Natural killer cell (primary cell): Measurements from ENCODE around the gene FZD8. TPM values are rescaled to one million over a fixed set of nuclear protein-coding genes. Genes with fewer than 3 reads are reported as not detected.
A peak's percentile ranks its signal among the peaks of the same experiment; 100 is the strongest.

ENCODE experiments used
- ATAC-seq, 3 donors: fragments of 150-1000 bp in 2 of 3; fragments of 200-7000 bp in 1 of 3; cut with Tn5 transposase; 1 replicate in 1 of 3; 2 replicates in 2 of 3; pipeline ENCODE4 v1.10.0; 2021; ENCODE audit warnings: mild to moderate bottlenecking in 2 of 3, moderate library complexity in 2 of 3
- DNase-seq, 2 donors: peaks; one replicate each; pipeline versions ENCODE4 v3.0.0 to v3.0.0-alpha.2; 2013 to 2021; ENCODE audit warnings: mixed read lengths in 1 of 2
- H3K27ac ChIP-seq: one replicate; pipeline ENCODE4 v1.5.1; 2013; ENCODE audit warnings: mild to moderate bottlenecking, low read length
- H3K27me3 ChIP-seq: one replicate; pipeline ENCODE4 v1.6.1; 2013; ENCODE audit warnings: low read length; ENCODE audit not compliant: control insufficient read depth, insufficient read depth
- H3K36me3 ChIP-seq: one replicate; pipeline ENCODE4 v1.6.1; 2013; ENCODE audit warnings: low read length; ENCODE audit not compliant: control insufficient read depth, insufficient read depth
- H3K4me1 ChIP-seq: one replicate; pipeline ENCODE4 v1.6.1; 2013; ENCODE audit warnings: low read length; ENCODE audit not compliant: control insufficient read depth, insufficient read depth
- H3K4me3 ChIP-seq: one replicate; pipeline ENCODE4 v1.5.1; 2013; ENCODE audit warnings: low read length
- H3K9me3 ChIP-seq: one replicate; pipeline ENCODE4 v1.6.1; 2013; ENCODE audit warnings: low read length; ENCODE audit not compliant: control insufficient read depth, insufficient read depth
- H3K27ac Mint-ChIP-seq, 2 donors: one replicate each; pipeline ENCODE4 v1.8.0; 2022; ENCODE audit warnings: mild to moderate bottlenecking in 2 of 2, mixed read lengths in 2 of 2, moderate library complexity in 1 of 2
- H3K27me3 Mint-ChIP-seq, 2 donors: one replicate each; pipeline ENCODE4 v1.8.0; 2022; ENCODE audit warnings: low read depth in 2 of 2, mixed read lengths in 2 of 2
- H3K36me3 Mint-ChIP-seq: one replicate; pipeline ENCODE4 v1.8.0; 2022; ENCODE audit warnings: mixed read lengths
- H3K4me1 Mint-ChIP-seq, 2 donors: one replicate each; pipeline ENCODE4 v1.8.0; 2022; ENCODE audit warnings: mixed read lengths in 2 of 2
- H3K4me3 Mint-ChIP-seq: one replicate; pipeline ENCODE4 v1.8.0; 2022; ENCODE audit warnings: mild to moderate bottlenecking, moderate library complexity, mixed read lengths
- H3K9me3 Mint-ChIP-seq, 2 donors: one replicate each; pipeline ENCODE4 v1.8.0; 2022; ENCODE audit warnings: mixed read lengths in 2 of 2
- CTCF ChIP-seq: fragments of 200-600 bp; IDR thresholded peaks from one replicate; pipeline ENCODE4 v1.8.0; 2022; ENCODE audit warnings: antibody characterized with exemption
- WGBS: methylation state at CpG from one replicate; pipeline ENCODE4 v1.1.7; 2013; ENCODE audit warnings: missing lambda C conversion rate; ENCODE audit not compliant: insufficient coverage; 5-methylcytosine and 5-hydroxymethylcytosine counted together
- intact Hi-C: fragments of 100-400 bp; cut with micrococcal nuclease; formaldehyde crosslinking; loops from one replicate; pipeline ENCODE4 v1.14.2; 2022
- total RNA-seq, 4 donors: library from RNA; stranded (reverse); fragments of 120-200 nt in 1 of 4; gene quantifications; one replicate each; pipeline versions ENCODE4 v1.2.3 to v1.2.4, GENCODE V29; 2013 to 2022

The FZD8 gene
- total RNA-seq, 3 donors from 2014 or later (not counting 1 experiment from before 2014, with no cell fraction given): 0.85 to 1.4 (median 1.4) TPM

GRCh38 chr10:35638101-35638500, 4.0 kb downstream of the FZD8 start:
- ATAC-seq (no peak), DNase-seq (no peak)
- H3K9me3 Mint-ChIP-seq: no peaks in the 10 kb centered on the region
- Histone ChIP-seq H3K27me3 (peaks cover 20% of the 10 kb centered on the region), H3K4me1 (peaks cover 26% of the 10 kb centered on the region), H3K27ac (no peak overlapping the region), H3K4me3 (no peak overlapping the region), H3K36me3 (no peaks in the 10 kb centered on the region), H3K9me3 (no peaks in the 10 kb centered on the region)
- H3K36me3 Mint-ChIP-seq: no peaks in the 10 kb centered on the region
- no peak overlapping the region for H3K27ac Mint-ChIP-seq
- no peak overlapping the region for H3K4me3 Mint-ChIP-seq
- no peak for TF ChIP-seq CTCF
- intact Hi-C loops: loop anchor here (5.0 kb wide), 1 partner anchor 1089 kb away; no protein-coding TSS in a partner anchor
- H3K4me1 Mint-ChIP-seq: peaks cover 14 to 27% of the 10 kb centered on the region in 2 donors
- H3K27me3 Mint-ChIP-seq: peaks cover 35 to 37% of the 10 kb centered on the region in 2 donors
- 84% methylated on average over 4 of the region's 4 CpGs for WGBS

GRCh38 chr10:35637462-35637861, 4.6 kb downstream of the FZD8 start:
- Mint-ChIP-seq H3K4me3 (peak overlapping the region; percentile 28), H3K4me1 (peaks cover 14 to 20% of the 10 kb centered on the region in 2 donors), H3K27ac (no peak overlapping the region), H3K9me3 (no peaks in the 10 kb centered on the region), H3K27me3 (peaks cover 40 to 41% of the 10 kb centered on the region in 2 donors), H3K36me3 (no peaks in the 10 kb centered on the region)
- H3K4me3 ChIP-seq: no peak overlapping the region
- H3K27ac ChIP-seq: no peak overlapping the region
- no peaks in the 10 kb centered on the region for H3K9me3 ChIP-seq
- ATAC-seq (no peak), DNase-seq (no peak)
- no peak for TF ChIP-seq CTCF
- 38% methylated on average over 7 of the region's 8 CpGs for WGBS
- H3K27me3 ChIP-seq: peaks cover 20% of the 10 kb centered on the region
- H3K4me1 ChIP-seq: peaks cover 19% of the 10 kb centered on the region
- H3K36me3 ChIP-seq: no peaks in the 10 kb centered on the region
- intact Hi-C loops: loop anchor here (5.0 kb wide), 1 partner anchor 1090 kb away; no protein-coding TSS in a partner anchor

GRCh38 chr10:35636956-35637355, 5.1 kb downstream of the FZD8 start:
- peaks cover 40 to 41% of the 10 kb centered on the region in 2 donors for H3K27me3 Mint-ChIP-seq
- no peak for DNase-seq
- peaks cover 17% of the 10 kb centered on the region for H3K4me1 ChIP-seq
- H3K27me3 ChIP-seq: peaks cover 20% of the 10 kb centered on the region
- no peaks in the 10 kb centered on the region for H3K36me3 Mint-ChIP-seq
- H3K27ac ChIP-seq: no peak overlapping the region
- ATAC-seq: no peak
- H3K4me3 ChIP-seq: no peak overlapping the region
- no peaks in the 10 kb centered on the region for H3K9me3 ChIP-seq
- no peaks in the 10 kb centered on the region for H3K36me3 ChIP-seq
- no peaks in the 10 kb centered on the region for H3K9me3 Mint-ChIP-seq
- 5% methylated on average over 4 of the region's 7 CpGs for WGBS
- no peak for TF ChIP-seq CTCF
- peak overlapping the region; percentile 9 for H3K4me3 Mint-ChIP-seq
- no peak overlapping the region for H3K27ac Mint-ChIP-seq
- peaks cover 14 to 15% of the 10 kb centered on the region in 2 donors for H3K4me1 Mint-ChIP-seq
- intact Hi-C loops: loop anchor here (5.0 kb wide), 1 partner anchor 1090 kb away; no protein-coding TSS in a partner anchor

DNA sequence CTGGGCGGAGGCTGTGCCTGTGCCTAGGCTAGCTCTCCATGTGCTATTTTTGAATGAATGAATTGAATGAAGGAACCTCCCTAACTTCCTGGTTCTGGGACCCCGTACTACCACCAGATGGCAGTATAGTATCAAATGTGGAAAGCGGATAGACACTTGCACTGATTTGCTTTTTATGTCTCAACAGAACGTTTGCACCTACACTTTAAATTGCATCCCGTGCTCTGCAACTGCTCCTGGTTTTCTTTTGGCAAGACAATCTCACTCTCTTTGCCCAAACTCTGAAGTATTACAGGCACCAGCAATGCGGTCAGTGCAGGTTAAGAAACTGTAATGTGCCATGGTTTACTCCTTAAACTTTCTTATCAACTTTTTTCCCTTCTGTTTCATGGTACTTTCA, 6.5 kb downstream of the FZD8 start:
- WGBS: 17% methylated on average over 6 of the region's 6 CpGs
- Histone ChIP-seq H3K36me3 (no peaks in the 10 kb centered on the region), H3K27me3 (peaks cover 20% of the 10 kb centered on the region), H3K4me3 (no peak overlapping the region), H3K4me1 (peaks cover 12% of the 10 kb centered on the region), H3K27ac (no peak overlapping the region), H3K9me3 (no peaks in the 10 kb centered on the region)
- ATAC-seq (peak; percentile 69 to 81 (median 79)), DNase-seq (peak in 1 of 2 donors; percentile 76)
- Mint-ChIP-seq H3K4me1 (peaks cover 10 to 15% of the 10 kb centered on the region in 2 donors), H3K9me3 (no peaks in the 10 kb centered on the region), H3K4me3 (no peak overlapping the region), H3K36me3 (no peaks in the 10 kb centered on the region), H3K27ac (no peak overlapping the region), H3K27me3 (peaks cover 40 to 41% of the 10 kb centered on the region in 2 donors)
- peak; percentile 89 for TF ChIP-seq CTCF
- intact Hi-C loops: loop anchor here (1.0 to 5.0 kb wide), 3 partner anchors 1092 to 1245 kb away; no protein-coding TSS in a partner anchor
